ENCODE measurements around the gene DGCR8.

DNA sequence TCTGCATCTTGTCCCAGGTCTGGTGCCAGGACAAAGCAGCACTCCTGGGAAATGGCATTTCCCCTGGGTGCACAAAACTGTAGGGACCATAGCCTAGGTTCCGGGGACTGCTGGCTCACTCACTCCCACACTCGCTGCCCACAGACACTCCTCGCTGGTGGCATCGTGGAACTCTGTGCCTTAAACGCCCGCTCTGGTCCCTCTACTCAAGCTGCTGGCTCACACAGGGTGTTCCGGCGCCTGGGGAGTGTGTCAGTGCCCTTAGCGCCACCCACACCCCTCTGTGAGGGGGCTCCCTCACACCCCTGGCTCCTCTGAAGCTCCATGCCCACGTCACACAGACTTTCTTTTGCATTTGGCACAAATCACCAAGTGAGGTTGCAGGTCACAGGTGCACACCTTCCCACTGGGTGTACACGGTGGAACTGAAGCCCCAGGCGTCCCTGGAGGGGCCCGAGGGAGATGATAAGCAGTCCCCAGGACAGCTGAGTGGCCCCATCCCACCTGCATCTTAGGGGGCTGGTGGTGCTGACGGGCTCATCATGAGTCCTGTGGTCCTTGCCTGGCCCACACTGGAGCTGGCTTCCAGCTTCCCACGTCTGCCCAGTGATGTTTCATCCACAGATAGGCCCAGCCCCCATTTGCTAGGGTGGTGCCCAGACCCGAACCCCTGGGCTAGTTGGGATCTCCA is 23.2 kb upstream of the DGCR8 start:
- TF ChIP-seq, protein P1, sequence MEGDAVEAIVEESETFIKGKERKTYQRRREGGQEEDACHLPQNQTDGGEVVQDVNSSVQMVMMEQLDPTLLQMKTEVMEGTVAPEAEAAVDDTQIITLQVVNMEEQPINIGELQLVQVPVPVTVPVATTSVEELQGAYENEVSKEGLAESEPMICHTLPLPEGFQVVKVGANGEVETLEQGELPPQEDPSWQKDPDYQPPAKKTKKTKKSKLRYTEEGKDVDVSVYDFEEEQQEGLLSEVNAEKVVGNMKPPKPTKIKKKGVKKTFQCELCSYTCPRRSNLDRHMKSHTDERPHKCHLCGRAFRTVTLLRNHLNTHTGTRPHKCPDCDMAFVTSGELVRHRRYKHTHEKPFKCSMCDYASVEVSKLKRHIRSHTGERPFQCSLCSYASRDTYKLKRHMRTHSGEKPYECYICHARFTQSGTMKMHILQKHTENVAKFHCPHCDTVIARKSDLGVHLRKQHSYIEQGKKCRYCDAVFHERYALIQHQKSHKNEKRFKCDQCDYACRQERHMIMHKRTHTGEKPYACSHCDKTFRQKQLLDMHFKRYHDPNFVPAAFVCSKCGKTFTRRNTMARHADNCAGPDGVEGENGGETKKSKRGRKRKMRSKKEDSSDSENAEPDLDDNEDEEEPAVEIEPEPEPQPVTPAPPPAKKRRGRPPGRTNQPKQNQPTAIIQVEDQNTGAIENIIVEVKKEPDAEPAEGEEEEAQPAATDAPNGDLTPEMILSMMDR (IDR thresholded peaks at IDR 0.05): no peak
- TF ChIP-seq POLR2A (IDR thresholded peaks at IDR 0.05): no peak
